Right forelimb (tissue), 1 donor: Measurements from ENCODE around the gene ATXN10.

Experiments
- DNase-seq: peaks from one replicate; pipeline ENCODE4 v3.0.0-alpha.2; 2018

Gene ATXN10

GRCh38 chr22:45832959-45833580 lies 161.4 kb downstream of the ATXN10 start:
- no peak for DNase-seq

- no peak for DNase-seq
Observed at GRCh38 chr22:45833613-45834012, 162.0 kb downstream of the ATXN10 start.

GRCh38 chr22:45834241-45834640 lies 162.6 kb downstream of the ATXN10 start:
- no peak for DNase-seq

GRCh38 chr22:45834795-45835194 lies 163.2 kb downstream of the ATXN10 start:
- DNase-seq: no peak

- no peak for DNase-seq
Observed at GRCh38 chr22:45836418-45837169, 165.0 kb downstream of the ATXN10 start.

GRCh38 chr22:45837508-45837907 lies 165.9 kb downstream of the ATXN10 start:
- no peak for DNase-seq

- DNase-seq: no peak
Observed at GRCh38 chr22:45838305-45838887, 166.8 kb downstream of the ATXN10 start.

- no peak for DNase-seq
Observed at GRCh38 chr22:45840483-45840882, 168.8 kb downstream of the ATXN10 start.

- no peak for DNase-seq
Observed at GRCh38 chr22:45842291-45842991, 170.8 kb downstream of the ATXN10 start.

- no peak for DNase-seq
Observed at GRCh38 chr22:45843031-45843430, 171.4 kb downstream of the ATXN10 start.

GRCh38 chr22:45843986-45844385 lies 172.4 kb downstream of the ATXN10 start:
- DNase-seq: no peak

GRCh38 chr22:45845076-45845487 lies 173.4 kb downstream of the ATXN10 start:
- DNase-seq: no peak

GRCh38 chr22:45846952-45847351 lies 175.3 kb downstream of the ATXN10 start:
- DNase-seq: no peak

- no peak for DNase-seq
Observed at GRCh38 chr22:45848904-45849303, 177.3 kb downstream of the ATXN10 start.

GRCh38 chr22:45852826-45853225 lies 181.2 kb downstream of the ATXN10 start:
- no peak for DNase-seq

- DNase-seq: no peak
Observed at GRCh38 chr22:45855961-45856360, 184.3 kb downstream of the ATXN10 start.

GRCh38 chr22:45857519-45857918 lies 185.9 kb downstream of the ATXN10 start:
- DNase-seq: no peak

- no peak for DNase-seq
Observed at GRCh38 chr22:45859231-45860161, 187.9 kb downstream of the ATXN10 start.

- DNase-seq: no peak
Observed at GRCh38 chr22:45860201-45860600, 188.6 kb downstream of the ATXN10 start.

- DNase-seq: no peak
Observed at GRCh38 chr22:45861259-45861658, 189.6 kb downstream of the ATXN10 start.

- peak; percentile 80 for DNase-seq
Observed at GRCh38 chr22:45863981-45864751, 192.5 kb downstream of the ATXN10 start.
